GM12875 (cell line): ENCODE measurements around the gene TOB2.
"Not testable (repeated sequence)": the region's sequence is repeated elsewhere in the genome, so short reads cannot be mapped to it uniquely, and the experiment has no call there.

Experiments
- H3K4me3 ChIP-seq: one replicate; pipeline ENCODE4 v1.5.1; 2011; ENCODE audit warnings: low read depth, low read length, control low read depth
- TF ChIP-seq, protein P1 (sequence below): IDR thresholded peaks from 2 replicates; pipeline ENCODE4 v1.5.1; 2011; ENCODE audit warnings: low read depth, mild to moderate bottlenecking, control low read depth, inconsistent platforms, low read length, moderate library complexity, borderline replicate concordance; ENCODE audit not compliant: insufficient read depth

TOB2 gene

DNA sequence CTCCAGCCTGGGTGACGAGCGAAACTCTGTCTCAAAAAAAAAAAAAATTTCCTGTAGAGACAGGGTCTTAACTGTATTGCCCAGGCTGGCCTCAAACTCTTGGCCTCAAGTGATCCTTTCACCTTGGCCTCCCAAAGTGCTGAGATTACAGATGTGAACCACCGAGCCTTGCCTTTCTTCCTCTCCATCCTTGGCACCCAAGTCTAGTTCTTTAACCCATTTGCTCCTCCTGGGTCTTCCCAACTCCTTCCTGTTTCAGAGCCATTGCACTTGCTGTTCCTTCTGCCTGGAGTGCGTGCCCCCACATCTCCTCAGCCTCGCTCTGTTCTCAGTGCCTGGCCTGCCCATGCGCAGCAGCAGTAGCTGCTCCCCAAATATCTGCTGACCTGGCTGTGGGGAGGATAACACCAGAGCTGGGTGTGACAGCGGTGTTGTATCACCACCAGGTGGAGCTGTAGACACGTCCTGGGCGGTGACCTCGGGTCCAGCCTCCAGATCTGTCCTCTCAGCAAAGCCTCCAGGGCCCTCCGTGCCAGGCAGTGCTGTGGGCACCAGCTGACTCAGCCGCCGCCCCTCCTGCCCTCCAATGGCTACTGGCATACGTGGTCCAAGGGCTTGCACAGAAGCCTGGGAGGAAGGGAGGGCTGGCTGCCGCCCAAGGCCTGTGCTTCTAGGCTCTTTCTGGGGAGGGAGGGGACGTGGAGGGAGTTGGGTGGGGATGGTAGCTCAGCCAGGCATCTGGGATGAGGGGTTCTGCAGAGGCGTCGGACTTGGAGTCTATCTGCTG, 42.9 kb downstream of the TOB2 start:
- TF ChIP-seq, protein P1, sequence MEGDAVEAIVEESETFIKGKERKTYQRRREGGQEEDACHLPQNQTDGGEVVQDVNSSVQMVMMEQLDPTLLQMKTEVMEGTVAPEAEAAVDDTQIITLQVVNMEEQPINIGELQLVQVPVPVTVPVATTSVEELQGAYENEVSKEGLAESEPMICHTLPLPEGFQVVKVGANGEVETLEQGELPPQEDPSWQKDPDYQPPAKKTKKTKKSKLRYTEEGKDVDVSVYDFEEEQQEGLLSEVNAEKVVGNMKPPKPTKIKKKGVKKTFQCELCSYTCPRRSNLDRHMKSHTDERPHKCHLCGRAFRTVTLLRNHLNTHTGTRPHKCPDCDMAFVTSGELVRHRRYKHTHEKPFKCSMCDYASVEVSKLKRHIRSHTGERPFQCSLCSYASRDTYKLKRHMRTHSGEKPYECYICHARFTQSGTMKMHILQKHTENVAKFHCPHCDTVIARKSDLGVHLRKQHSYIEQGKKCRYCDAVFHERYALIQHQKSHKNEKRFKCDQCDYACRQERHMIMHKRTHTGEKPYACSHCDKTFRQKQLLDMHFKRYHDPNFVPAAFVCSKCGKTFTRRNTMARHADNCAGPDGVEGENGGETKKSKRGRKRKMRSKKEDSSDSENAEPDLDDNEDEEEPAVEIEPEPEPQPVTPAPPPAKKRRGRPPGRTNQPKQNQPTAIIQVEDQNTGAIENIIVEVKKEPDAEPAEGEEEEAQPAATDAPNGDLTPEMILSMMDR, result peak; percentile 97
- no peak overlapping the region for H3K4me3 ChIP-seq

DNA sequence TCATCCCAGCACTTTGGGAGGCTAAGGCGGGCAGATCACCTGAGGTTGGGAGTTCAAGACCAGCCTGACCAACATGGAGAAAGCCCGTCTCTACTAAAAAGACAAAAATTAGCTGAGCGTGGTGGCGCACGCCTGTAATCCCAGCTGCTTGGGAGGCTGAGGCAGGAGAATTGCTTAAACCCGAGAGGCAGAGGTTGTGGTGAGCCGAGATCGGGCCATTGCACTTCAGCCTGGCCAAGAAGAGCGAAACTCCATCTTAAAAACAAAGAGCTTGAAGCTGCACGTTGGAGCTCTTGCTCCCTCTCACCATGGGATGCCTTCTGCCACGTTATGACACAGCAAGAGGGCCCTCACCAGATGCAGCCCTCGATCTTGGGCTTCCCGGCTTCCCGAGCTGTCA, 43.8 kb downstream of the TOB2 start:
- not testable (repeated sequence) for H3K4me3 ChIP-seq

DNA sequence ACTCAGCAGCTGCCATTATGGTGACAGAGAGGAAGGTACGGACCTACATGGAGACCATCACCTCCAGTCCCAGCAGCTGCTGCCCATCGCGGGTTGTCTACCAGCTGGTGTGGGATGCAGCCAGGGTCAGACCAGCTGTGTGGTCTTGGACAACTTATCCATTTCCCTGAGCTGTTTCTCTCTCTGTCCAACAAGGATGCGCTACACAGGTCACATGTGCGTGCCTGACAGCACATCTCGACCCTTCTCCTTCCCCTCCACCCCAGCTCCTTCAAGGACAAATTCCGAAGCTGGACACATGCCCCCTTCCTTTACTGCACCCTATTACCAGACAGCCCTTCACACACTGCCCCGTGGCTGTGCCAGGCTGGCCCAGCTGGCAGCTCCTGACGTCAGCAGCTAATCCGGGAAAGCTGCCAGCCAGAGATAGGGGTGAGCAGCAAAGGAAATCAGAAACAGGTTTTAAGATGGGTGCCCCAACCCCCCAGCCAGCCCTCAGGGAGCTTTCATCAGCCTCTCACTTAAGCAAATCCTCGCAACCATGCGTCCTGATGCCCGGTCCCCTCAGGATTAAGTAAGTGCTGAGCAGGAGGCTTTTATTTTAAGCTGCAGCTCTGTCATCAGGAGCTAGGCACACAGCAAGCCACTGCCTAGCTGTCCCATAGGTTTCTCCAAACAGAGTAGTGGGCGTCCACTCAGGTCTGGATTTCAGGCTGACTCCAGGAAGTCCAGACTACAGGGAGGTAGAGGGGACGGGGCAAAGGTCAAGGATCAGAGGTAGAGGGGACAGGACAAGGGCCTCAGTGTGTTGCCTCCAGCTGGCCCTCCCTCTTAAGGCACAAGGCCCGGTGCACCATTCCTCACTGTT, 44.6 kb downstream of the TOB2 start:
- H3K4me3 ChIP-seq, result no peak overlapping the region
- TF ChIP-seq, protein P1, result no peak

DNA sequence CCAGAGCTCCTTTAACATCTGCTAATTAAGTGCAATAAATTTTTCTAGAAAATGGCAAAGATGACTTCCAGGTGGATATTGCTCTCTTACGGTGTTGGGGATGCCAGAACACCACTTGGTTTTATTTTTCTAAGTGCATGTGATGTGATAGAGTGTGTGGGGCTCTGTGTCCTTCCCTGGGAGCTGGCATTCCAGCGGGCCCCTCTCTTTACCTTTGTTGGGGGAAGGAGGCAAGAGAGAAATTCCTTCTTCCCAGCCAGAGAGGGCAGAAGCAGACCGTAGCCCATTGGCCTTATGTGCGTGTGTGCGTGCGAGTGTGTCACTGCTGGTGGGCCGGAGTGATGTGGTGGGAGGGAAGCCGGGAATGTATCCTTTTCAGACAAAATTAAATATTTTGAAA, 47.7 kb downstream of the TOB2 start:
- H3K4me3 ChIP-seq, result no peak overlapping the region
- TF ChIP-seq, protein P1, result no peak

DNA sequence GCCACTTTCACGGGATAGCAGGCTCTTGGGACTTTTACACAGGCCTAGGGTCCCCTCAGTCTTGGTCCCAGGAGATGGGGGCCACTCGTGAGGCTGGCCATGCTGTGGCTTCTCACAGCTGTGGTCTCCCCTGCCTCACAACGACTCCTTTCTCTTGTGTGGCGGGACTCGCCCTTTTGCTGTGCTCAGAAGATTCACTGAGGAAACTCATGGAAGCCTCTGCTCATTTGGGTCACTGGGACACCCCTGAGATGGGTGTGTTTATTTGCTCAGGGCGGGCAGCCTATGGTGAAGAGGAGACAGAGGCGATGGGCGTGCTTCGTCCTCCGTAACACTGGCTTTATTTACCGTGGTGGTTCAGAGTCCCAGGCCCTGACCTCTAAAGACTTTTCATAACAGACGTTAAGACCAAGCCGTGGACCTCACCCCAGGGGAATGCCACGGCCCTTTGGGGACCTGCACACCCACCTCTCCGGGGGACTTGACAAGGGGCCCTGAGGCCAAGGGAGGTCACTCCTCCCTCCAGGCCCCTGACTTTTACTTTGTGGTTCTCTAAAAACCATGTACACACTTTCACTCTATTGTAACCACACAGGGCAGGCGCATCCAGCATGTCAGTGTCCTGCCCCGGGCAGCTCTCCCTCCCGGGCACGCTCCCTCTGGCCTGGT, 49.3 kb downstream of the TOB2 start:
- TF ChIP-seq, protein P1, result no peak
- no peak overlapping the region for H3K4me3 ChIP-seq

DNA sequence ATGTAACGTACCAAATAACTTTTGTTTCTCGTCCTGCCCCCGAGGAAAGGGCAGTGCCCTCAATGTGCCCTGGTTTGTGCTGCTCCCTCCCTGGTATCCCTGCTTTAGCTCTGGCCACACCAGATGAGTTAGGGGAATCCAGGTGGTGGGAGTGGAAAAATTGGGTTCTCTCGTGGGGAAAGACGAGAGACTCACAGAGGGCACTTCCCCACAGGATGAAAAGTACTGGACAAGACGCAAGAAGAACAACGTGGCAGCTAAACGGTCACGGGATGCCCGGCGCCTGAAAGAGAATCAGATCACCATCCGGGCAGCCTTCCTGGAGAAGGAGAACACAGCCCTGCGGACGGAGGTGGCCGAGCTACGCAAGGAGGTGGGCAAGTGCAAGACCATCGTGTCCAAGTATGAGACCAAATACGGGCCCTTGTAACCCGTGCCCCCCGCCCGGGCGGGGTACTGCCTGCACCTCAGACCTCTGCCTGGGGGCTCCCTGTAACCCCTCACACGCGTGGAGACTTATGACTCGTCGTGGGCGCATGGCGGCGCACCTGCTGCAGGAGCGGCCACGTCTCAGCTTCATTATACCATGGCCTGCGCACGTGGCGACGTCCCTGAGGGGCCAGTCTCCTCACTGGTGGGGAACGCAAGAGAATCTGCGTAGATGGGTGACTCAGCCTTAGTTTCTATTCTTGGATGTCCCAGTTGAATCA, 50.9 kb downstream of the TOB2 start:
- H3K4me3 ChIP-seq, result no peak overlapping the region
- TF ChIP-seq, protein P1, result no peak

DNA sequence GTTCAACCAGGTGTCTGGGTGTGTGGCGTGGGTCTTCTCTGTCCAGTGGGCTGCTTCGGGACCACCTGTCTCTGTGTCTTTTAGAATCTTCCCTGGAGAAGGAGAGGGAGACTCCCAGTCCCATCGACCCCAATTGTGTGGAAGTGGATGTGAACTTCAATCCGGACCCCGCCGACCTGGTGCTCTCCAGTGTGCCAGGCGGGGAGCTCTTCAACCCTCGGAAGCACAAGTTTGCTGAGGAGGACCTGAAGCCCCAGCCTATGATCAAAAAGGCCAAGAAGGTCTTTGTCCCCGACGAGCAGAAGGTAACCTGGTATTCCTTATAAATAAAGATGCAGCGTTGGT, 52.6 kb downstream of the TOB2 start:
- H3K4me3 ChIP-seq, result no peak overlapping the region

More for the DNA sequence above, 52.6 kb downstream of the TOB2 start:
- TF ChIP-seq, protein P1, result no peak
